NT2/D1 (cell line): ENCODE data around the gene TEX50.

Experiments
- DNase-seq: peaks from one replicate; pipeline ENCODE4 v3.0.0-alpha.2; 2011; ENCODE audit warnings: low read depth, low spot score
- H3K27me3 ChIP-seq: 2 replicates; pipeline ENCODE4 v1.6.0; 2011; ENCODE audit warnings: mild to moderate bottlenecking; ENCODE audit not compliant: insufficient read length, insufficient read depth
- H3K36me3 ChIP-seq: 2 replicates; pipeline ENCODE4 v1.6.1; 2011; ENCODE audit warnings: mild to moderate bottlenecking, low read length, mixed read lengths; ENCODE audit not compliant: insufficient read depth, insufficient read length
- H3K4me1 ChIP-seq: 2 replicates; pipeline ENCODE4 v1.5.1; 2011; ENCODE audit not compliant: insufficient read depth, insufficient read length
- H3K4me3 ChIP-seq: 2 replicates; pipeline ENCODE4 v1.5.1; 2011; ENCODE audit warnings: low read depth; ENCODE audit not compliant: insufficient read length
- H3K9ac ChIP-seq: 2 replicates; pipeline ENCODE4 v1.6.0; 2011; ENCODE audit warnings: low read depth; ENCODE audit not compliant: insufficient read length
- H3K9me3 ChIP-seq: 2 replicates; pipeline ENCODE4 v1.5.1; 2011; ENCODE audit warnings: mild to moderate bottlenecking, low read length; ENCODE audit not compliant: insufficient read depth
- SUZ12 ChIP-seq: IDR thresholded peaks from 2 replicates; pipeline ENCODE4 v1.6.1; 2011; ENCODE audit not compliant: insufficient read length, insufficient read depth; ENCODE audit errors: extremely low read depth
- YY1 ChIP-seq: IDR thresholded peaks from 2 replicates; pipeline ENCODE4 v1.6.1; 2011; ENCODE audit not compliant: insufficient read length, insufficient read depth
- ZNF274 ChIP-seq: IDR thresholded peaks from 2 replicates; pipeline ENCODE4 v1.6.1; 2011; ENCODE audit warnings: mild to moderate bottlenecking, low read depth, low read length

Gene TEX50

GRCh38 chr1:173646656-173647055, 11.5 kb downstream of the TEX50 start:
- DNase-seq = no peak
- Histone ChIP-seq H3K36me3 (no peaks in the 10 kb centered on the region), H3K4me1 (no peaks in the 10 kb centered on the region), H3K4me3 (no peak overlapping the region), H3K9ac (no peak overlapping the region), H3K9me3 (peaks cover 26% of the 10 kb centered on the region), H3K27me3 (no peaks in the 10 kb centered on the region)
- TF ChIP-seq SUZ12 (no peak), ZNF274 (no peak), YY1 (no peak)

- Histone ChIP-seq H3K9ac (no peak overlapping the region), H3K36me3 (no peaks in the 10 kb centered on the region), H3K9me3 (peaks cover 3% of the 10 kb centered on the region; the same call in 1 of the 2 replicates), H3K4me3 (no peak overlapping the region), H3K27me3 (no peaks in the 10 kb centered on the region), H3K4me1 (no peaks in the 10 kb centered on the region)
- DNase-seq = no peak
- TF ChIP-seq ZNF274 (no peak), YY1 (no peak), SUZ12 (no peak)
Measured at GRCh38 chr1:173648880-173649605, 13.9 kb downstream of the TEX50 start.

- TF ChIP-seq ZNF274 (no peak), SUZ12 (no peak), YY1 (no peak)
Measured at GRCh38 chr1:173660306-173660705, 25.2 kb downstream of the TEX50 start.

GRCh38 chr1:173661271-173661670, 26.1 kb downstream of the TEX50 start:
- TF ChIP-seq ZNF274 (no peak), YY1 (no peak), SUZ12 (no peak)
- H3K9me3 ChIP-seq = peaks cover 19% of the 10 kb centered on the region
- H3K4me3 ChIP-seq = no peak overlapping the region
- H3K4me1 ChIP-seq = no peaks in the 10 kb centered on the region
- H3K27me3 ChIP-seq = no peaks in the 10 kb centered on the region
- no peaks in the 10 kb centered on the region for H3K36me3 ChIP-seq
- H3K9ac ChIP-seq = no peak overlapping the region
- no peak for DNase-seq

More at GRCh38 chr1:173660306-173660705, 25.2 kb downstream of the TEX50 start:
- H3K27me3 ChIP-seq = no peaks in the 10 kb centered on the region
- H3K4me1 ChIP-seq = no peaks in the 10 kb centered on the region
- no peaks in the 10 kb centered on the region for H3K36me3 ChIP-seq
- DNase-seq = no peak
- no peak overlapping the region for H3K4me3 ChIP-seq
- H3K9ac ChIP-seq = no peak overlapping the region
- H3K9me3 ChIP-seq = peaks cover 29% of the 10 kb centered on the region

- H3K36me3 ChIP-seq = no peaks in the 10 kb centered on the region
- no peak overlapping the region for H3K9ac ChIP-seq
- TF ChIP-seq YY1 (no peak), SUZ12 (no peak), ZNF274 (no peak)
- H3K9me3 ChIP-seq = peaks cover 14% of the 10 kb centered on the region
- H3K4me3 ChIP-seq = no peak overlapping the region
- no peaks in the 10 kb centered on the region for H3K27me3 ChIP-seq
- H3K4me1 ChIP-seq = no peaks in the 10 kb centered on the region
- DNase-seq = no peak
Measured at GRCh38 chr1:173661763-173662162, 26.6 kb downstream of the TEX50 start.

GRCh38 chr1:173663159-173663558, 28.0 kb downstream of the TEX50 start:
- Histone ChIP-seq H3K9ac (no peak overlapping the region), H3K27me3 (peaks cover 2% of the 10 kb centered on the region), H3K4me3 (no peak overlapping the region), H3K4me1 (no peaks in the 10 kb centered on the region), H3K9me3 (peaks cover 12% of the 10 kb centered on the region; the same call in 1 of the 2 replicates), H3K36me3 (no peaks in the 10 kb centered on the region)
- TF ChIP-seq YY1 = no peak
- TF ChIP-seq SUZ12 = no peak
- no peak for TF ChIP-seq ZNF274
- no peak for DNase-seq

GRCh38 chr1:173666646-173667045, 31.5 kb downstream of the TEX50 start:
- TF ChIP-seq SUZ12 = no peak
- no peak for TF ChIP-seq ZNF274
- TF ChIP-seq YY1 = no peak
- Histone ChIP-seq H3K9me3 (peaks cover 5% of the 10 kb centered on the region; the same call in 1 of the 2 replicates), H3K4me3 (no peak overlapping the region), H3K4me1 (no peaks in the 10 kb centered on the region), H3K27me3 (peaks cover 17% of the 10 kb centered on the region), H3K9ac (no peak overlapping the region), H3K36me3 (no peaks in the 10 kb centered on the region)
- DNase-seq = no peak
